ENCODE results near the gene EMC10.

- TF ChIP-seq, protein P1, sequence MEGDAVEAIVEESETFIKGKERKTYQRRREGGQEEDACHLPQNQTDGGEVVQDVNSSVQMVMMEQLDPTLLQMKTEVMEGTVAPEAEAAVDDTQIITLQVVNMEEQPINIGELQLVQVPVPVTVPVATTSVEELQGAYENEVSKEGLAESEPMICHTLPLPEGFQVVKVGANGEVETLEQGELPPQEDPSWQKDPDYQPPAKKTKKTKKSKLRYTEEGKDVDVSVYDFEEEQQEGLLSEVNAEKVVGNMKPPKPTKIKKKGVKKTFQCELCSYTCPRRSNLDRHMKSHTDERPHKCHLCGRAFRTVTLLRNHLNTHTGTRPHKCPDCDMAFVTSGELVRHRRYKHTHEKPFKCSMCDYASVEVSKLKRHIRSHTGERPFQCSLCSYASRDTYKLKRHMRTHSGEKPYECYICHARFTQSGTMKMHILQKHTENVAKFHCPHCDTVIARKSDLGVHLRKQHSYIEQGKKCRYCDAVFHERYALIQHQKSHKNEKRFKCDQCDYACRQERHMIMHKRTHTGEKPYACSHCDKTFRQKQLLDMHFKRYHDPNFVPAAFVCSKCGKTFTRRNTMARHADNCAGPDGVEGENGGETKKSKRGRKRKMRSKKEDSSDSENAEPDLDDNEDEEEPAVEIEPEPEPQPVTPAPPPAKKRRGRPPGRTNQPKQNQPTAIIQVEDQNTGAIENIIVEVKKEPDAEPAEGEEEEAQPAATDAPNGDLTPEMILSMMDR (IDR thresholded peaks at IDR 0.05 in 2 of 3, conservative IDR thresholded peaks at IDR 0.05 in 1 of 3; ENCODE audit: control insufficient read depth in 2 of 3, extremely low read depth in 1 of 3, insufficient read depth in 1 of 3, low read depth in 3 of 3, low read length in 3 of 3): peak; percentile 24 to 63 (median 40); a peak in 5 of 6 replicates
- no peak for TF ChIP-seq HSF1 (IDR thresholded peaks at IDR 0.05; ENCODE audit: low read depth, low read length)
- no peak for TF ChIP-seq MAX (IDR thresholded peaks at IDR 0.05; ENCODE audit: low read depth, low read length)
- TF ChIP-seq MEF2A (IDR thresholded peaks at IDR 0.05; ENCODE audit: insufficient read depth, low read depth, low read length): no peak
- no peak for TF ChIP-seq RAD51 (IDR thresholded peaks at IDR 0.05)
- TF ChIP-seq POLR2AphosphoS5 (IDR thresholded peaks at IDR 0.05; ENCODE audit: low read length): no peak
- no peak for TF ChIP-seq EZH2 (IDR thresholded peaks at IDR 0.05; ENCODE audit: borderline replicate concordance, control insufficient read depth, low read depth, low read length)
- no peak for TF ChIP-seq E4F1 (IDR thresholded peaks at IDR 0.05; ENCODE audit: borderline replicate concordance, partially characterized antibody)
These were observed 10.7 kb downstream of the EMC10 start for GRCh38 chr19:50486823-50487515.
